Measurements from ENCODE around the gene GABRE.

DNA sequence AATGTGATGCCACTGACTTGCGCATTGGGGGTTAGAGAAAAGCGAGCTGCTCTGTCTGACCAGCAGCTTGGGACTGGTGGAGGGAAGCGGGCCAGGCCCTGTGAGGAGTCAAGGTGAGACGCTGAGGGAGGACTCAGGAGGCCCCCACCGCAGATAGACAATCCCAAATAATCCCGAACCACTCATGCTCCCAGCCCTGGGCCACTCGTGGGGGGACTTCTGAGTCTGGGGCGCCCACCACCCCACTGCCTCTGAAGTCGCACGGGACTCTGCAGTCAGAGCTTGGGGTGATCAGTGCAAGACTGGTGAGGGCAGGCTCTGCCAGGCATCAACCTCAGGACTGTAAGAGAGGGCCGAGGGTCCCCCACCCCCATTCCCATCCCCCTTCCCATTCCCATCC lies 54.9 kb downstream of the GABRE start:
- TF ChIP-seq, protein P1, sequence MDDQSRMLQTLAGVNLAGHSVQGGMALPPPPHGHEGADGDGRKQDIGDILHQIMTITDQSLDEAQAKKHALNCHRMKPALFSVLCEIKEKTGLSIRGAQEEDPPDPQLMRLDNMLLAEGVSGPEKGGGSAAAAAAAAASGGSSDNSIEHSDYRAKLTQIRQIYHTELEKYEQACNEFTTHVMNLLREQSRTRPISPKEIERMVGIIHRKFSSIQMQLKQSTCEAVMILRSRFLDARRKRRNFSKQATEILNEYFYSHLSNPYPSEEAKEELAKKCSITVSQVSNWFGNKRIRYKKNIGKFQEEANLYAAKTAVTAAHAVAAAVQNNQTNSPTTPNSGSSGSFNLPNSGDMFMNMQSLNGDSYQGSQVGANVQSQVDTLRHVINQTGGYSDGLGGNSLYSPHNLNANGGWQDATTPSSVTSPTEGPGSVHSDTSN (CRISPR knock-in tag; IDR thresholded peaks at IDR 0.05): no peak
- TF ChIP-seq ZNF174 (tag by site-specific recombination; IDR thresholded peaks at IDR 0.05) (no peak), ZNF501 (tag by site-specific recombination; IDR thresholded peaks at IDR 0.05) (no peak)
